NB4 (cell line): ENCODE measurements around the gene DENND5B.

Experiments
- DNase-seq: peaks from one replicate; pipeline ENCODE4 v3.0.0; 2010; ENCODE audit warnings: low read depth
- H3K4me3 ChIP-seq: one replicate; pipeline ENCODE4 v1.5.1; 2011; ENCODE audit warnings: mild to moderate bottlenecking, low read depth, low read length, moderate library complexity
- MYC ChIP-seq: IDR thresholded peaks from 2 replicates; pipeline ENCODE4 v1.6.1; 2011; ENCODE audit warnings: low read depth, low read length
- POLR2A ChIP-seq: IDR thresholded peaks from 2 replicates; pipeline ENCODE4 v1.6.1; 2011; ENCODE audit warnings: mild to moderate bottlenecking; ENCODE audit not compliant: insufficient read length; ENCODE audit errors: extremely low read depth
- TF ChIP-seq, protein P1 (sequence below): IDR thresholded peaks from 2 replicates; pipeline ENCODE4 v1.6.1; 2011; ENCODE audit warnings: low read depth, low read length
- TF ChIP-seq, protein P2 (sequence below): IDR thresholded peaks from one replicate; pipeline ENCODE4 v1.5.1; 2012; ENCODE audit warnings: low read depth, low read length

DENND5B gene

DNA sequence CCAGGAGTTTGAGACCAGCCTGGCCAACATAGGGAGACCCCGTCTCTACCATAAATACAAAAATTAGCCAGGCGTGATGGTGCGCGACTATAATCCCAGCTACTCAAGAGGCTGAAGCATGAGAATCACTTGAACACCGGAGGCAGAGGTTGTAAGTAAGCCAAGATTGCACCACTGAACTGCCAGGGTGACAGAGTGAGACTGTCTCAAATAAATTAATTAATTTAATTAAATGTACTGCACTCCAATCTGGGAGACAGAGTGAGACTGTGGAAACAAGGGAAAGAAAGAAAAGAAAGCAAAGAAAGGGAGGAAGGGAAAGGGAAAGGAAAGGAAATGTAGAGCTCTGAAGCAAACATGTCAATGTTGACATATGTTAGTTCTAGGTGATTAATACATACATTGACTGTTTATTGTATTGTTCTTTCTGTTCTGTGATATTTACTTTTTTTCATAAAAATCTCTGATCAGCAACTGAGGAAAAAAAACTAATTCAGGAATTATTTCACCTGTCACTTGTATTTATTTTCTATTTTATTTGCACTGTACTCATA, 99.6 kb downstream of the DENND5B start:
- TF ChIP-seq MYC, result no peak
- no peak overlapping the region for H3K4me3 ChIP-seq
- DNase-seq, result no peak

DNA sequence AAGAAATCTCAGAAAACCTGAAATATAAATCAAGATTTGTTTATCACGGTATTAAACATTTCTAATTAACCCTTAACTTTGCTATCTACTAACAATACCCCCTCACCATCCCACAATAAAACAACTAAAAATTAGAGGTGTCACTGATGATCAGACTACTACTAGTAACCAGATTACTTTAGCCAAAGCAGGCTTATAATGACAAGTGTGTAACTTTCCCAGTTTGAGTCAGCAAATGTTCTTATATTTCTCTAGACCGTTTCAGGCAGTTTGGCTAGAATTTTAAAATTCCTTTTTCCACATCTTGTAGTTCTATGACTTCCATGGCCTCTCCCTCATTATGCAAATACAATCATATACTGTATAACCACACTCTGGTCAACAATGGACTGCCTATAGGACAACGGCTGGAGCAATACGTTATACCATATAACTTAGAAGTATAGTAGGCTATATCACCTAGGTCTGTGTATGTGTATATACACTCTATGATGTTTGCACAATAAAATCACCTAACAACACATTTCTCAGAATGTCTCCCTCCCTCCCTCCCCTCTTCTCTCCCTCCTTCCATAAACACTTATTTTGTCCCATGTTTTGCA, 102.1 kb downstream of the DENND5B start:
- no peak overlapping the region for H3K4me3 ChIP-seq
- TF ChIP-seq POLR2A (no peak), MYC (no peak)
- TF ChIP-seq, protein P1, sequence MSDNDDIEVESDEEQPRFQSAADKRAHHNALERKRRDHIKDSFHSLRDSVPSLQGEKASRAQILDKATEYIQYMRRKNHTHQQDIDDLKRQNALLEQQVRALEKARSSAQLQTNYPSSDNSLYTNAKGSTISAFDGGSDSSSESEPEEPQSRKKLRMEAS, result no peak
- TF ChIP-seq, protein P2, sequence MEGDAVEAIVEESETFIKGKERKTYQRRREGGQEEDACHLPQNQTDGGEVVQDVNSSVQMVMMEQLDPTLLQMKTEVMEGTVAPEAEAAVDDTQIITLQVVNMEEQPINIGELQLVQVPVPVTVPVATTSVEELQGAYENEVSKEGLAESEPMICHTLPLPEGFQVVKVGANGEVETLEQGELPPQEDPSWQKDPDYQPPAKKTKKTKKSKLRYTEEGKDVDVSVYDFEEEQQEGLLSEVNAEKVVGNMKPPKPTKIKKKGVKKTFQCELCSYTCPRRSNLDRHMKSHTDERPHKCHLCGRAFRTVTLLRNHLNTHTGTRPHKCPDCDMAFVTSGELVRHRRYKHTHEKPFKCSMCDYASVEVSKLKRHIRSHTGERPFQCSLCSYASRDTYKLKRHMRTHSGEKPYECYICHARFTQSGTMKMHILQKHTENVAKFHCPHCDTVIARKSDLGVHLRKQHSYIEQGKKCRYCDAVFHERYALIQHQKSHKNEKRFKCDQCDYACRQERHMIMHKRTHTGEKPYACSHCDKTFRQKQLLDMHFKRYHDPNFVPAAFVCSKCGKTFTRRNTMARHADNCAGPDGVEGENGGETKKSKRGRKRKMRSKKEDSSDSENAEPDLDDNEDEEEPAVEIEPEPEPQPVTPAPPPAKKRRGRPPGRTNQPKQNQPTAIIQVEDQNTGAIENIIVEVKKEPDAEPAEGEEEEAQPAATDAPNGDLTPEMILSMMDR, result no peak
- no peak for DNase-seq

DNA sequence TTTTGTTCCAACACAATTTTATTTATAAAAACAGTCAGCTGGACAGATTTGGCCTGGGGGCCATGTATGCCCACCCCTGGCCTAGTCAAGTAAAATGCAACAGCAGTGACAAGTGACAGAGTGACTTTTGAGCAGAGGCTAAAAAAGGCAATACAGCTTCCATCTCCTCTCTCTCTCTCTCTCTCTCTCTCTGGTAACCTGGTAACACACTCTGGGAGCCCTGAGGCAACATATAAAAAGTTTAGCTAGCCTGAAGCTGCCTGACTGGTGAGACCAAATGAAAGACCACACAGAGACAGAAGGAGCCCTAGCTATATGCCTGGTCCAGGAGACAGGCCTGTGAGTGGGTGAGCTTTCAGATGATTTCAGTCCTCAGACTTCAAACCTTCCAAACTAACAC, 105.4 kb downstream of the DENND5B start:
- TF ChIP-seq, protein P2, result no peak
- TF ChIP-seq, protein P1, result no peak
- TF ChIP-seq POLR2A, result no peak
- no peak overlapping the region for H3K4me3 ChIP-seq
- DNase-seq, result no peak

DNA sequence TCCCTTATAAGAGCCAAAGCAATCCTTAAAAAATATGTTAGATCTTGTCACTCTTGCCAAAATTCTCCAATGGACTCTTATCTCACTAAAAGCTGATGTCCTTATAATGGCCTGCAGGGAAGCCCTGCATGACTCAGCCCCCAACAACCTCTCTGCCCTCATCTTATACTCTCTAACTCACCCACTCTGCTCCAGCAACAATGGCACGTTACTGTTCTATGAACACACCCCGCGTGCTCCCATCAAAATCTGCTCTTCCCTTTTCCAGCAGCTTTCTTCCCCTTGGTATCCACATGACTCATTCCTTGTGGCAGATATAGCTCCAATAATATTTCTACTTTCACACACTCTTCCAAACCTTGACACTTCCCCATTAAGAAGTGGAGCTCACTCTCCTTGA, 108.1 kb downstream of the DENND5B start:
- DNase-seq, result no peak
- TF ChIP-seq, protein P1, result no peak
- TF ChIP-seq POLR2A (no peak), MYC (no peak)
- TF ChIP-seq, protein P2, result no peak

DNA sequence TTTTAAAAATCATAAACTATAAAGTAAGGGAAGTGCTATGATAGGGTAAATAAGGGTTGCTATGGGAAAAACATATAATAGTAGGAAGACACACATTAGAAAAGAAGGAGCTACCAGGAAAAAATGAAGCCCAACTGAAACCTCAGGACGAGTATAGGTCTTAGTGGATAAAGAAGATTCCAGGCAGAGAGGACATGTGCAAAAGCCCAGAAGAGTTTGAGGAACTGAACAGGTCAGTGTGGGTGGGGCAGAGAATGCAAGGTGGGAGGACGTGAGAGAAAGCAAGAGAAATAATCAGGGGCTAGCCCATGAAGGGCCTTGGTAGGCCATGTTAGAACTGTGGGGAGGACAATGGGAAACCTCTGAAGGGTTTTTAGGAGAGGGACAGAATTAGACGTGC, 109.5 kb downstream of the DENND5B start:
- TF ChIP-seq, protein P2, result no peak
- TF ChIP-seq, protein P1, result no peak
- TF ChIP-seq POLR2A, result no peak
- TF ChIP-seq MYC, result no peak
- DNase-seq, result no peak
- H3K4me3 ChIP-seq, result no peak overlapping the region

More for the DNA sequence above, 108.1 kb downstream of the DENND5B start:
- H3K4me3 ChIP-seq, result no peak overlapping the region

DNA sequence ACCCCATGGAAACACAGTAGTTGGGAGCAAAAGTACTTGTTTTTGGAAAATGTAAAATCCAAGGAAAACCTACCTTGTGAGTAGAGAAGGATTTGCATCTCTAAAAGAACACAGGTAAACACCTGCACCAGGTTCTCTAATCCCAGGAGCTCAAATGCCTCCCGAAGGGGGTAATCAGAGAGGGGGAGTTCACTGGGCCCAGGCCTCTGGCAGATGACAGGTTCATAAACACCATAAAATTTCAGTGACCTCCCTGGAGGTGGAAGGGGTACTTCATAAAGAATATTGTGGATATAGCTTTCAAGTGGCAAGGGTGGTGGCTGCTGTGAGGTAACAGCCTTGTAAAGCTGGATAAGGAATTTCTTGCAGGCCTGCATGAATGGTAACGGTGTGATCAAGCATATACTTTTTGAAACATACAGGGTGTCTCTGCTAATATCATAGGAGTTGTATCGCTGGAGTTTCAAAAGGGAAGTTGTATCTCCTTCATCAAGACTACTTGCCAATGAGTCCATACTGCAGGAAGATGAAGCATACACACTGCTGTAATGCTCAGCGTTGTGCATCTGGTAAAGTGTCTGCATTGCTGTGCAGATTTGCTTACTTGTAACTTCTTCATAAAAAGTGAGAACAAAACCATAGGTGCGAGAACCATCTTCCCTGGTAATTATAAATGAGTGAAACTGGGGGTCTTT, 111.3 kb downstream of the DENND5B start:
- H3K4me3 ChIP-seq, result no peak overlapping the region
- no peak for TF ChIP-seq POLR2A
- TF ChIP-seq, protein P1, result no peak
- TF ChIP-seq, protein P2, result no peak
- no peak for TF ChIP-seq MYC
- no peak for DNase-seq
